ENCODE results near the gene TMEM253.

DNA sequence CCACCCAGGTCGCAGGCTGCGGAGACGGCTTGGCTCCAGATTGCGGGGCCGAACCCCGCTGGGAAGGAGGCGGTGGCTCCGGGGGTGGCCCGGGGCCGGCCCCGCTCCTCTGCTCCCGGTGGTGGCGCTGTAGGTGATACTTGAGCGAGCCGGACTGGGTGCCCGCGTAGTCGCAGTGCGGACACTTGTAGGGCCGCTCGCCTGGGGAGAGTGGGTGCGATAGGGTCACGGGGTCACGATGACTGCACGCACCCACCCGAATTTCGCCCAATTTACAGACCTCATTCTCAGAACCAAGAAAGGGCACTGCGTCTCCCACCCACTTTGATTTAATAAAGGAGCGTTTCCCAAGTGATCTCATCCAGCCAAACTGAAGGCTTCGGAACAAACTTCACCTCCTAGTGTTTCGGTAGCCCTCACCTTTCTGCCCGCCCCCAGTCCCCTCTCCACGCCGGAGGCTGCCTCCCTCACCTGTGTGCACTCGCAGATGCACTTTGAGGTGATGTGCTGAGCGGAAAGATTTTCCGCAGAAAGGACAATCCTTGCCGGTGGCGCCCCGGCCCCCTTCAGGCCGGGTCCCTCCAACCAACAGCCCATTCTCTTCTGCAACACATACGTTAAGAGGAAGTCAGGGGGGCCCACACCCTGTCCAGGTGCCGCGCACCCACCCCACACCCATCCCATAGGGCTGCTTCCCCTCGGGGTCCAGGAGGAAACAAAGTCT is 9.8 kb upstream of the TMEM253 start:
- TF ChIP-seq EZH2phosphoT487 (IDR thresholded peaks at IDR 0.05; ENCODE audit: unreplicated experiment) (no peak), EZH2 (IDR thresholded peaks at IDR 0.05; ENCODE audit: low read depth, unreplicated experiment) (no peak)

Data from GM23338 (cell line).